Urothelium cell line (cell line): ENCODE measurements around the gene CALY.

ENCODE experiments used
- DNase-seq: peaks from one replicate; pipeline ENCODE4 v3.0.0; 2011; ENCODE audit warnings: low spot score, mixed read lengths
- FAIRE-seq: peaks from 2 replicates; lab custom pipeline; 2011; peaks lifted over from hg19 to GRCh38; lab: Jason Lieb, UNC

Gene CALY

DNA sequence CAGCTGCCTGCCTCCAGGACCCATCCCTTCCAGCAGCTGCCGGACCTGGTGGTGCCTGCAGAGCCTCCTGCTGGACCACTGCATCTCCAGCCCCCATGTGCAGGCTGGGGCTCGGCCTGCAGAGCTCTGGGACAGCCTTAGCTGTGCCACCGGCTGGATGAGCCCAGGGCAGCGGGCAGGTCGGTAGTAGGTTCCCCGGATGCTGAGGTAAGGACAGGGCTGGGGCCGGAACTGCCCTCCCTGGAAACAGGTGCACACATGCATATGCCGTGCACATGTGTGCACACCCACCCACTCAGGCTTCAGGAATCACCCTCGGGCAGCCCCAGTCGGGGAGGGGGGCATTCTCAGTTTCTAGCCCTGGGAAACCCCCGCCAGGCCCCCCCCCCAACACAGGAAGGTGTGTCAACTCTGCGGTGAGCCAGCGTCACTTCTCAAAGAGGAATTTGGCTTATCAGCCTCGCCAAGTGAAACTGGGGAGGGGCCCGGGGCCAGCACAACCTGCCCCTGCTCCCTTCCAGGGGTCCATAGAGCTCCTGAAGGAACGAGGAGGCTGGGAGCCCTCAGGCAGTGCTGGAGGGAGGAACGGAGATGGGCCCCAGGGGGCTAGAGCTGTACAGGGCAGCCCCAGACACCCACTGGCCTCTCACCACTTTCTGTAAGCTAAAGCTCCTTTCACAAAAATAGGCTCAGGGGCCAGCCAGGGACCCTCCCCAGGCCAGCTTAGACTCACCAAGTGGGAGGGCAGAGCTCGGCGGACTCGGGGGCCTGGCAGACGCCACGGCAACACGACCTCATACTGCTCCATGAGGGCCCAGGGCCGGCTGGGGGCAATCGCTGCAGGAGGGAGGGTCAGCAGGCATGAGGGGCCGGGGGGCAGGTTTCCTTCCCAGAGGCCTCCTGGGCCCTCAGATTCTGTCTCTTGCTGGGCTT, 61.7 kb downstream of the CALY start:
- FAIRE-seq (no peak), DNase-seq (no peak)
